Astrocyte (in vitro differentiated cells and primary cell): ENCODE measurements around the gene EXOC6B.

Source experiments
- CTCF ChIP-seq: IDR thresholded peaks from 2 replicates; pipeline ENCODE4 v1.5.1; 2011; ENCODE audit warnings: low read depth, mild to moderate bottlenecking, inconsistent platforms, low read length, moderate library complexity; ENCODE audit not compliant: insufficient read depth
- EZH2 ChIP-seq: IDR thresholded peaks from 2 replicates; pipeline ENCODE4 v1.6.1; 2012; ENCODE audit warnings: mild to moderate bottlenecking, low read length, inconsistent platforms; ENCODE audit not compliant: insufficient read depth

- TF ChIP-seq CTCF: no peak
- no peak for TF ChIP-seq EZH2
Measured at GRCh38 chr2:72425996-72426395, 399.8 kb downstream of the EXOC6B start.
